Right lobe of liver (tissue), 6 donors: ENCODE measurements around the gene DRC1. TPM values are rescaled to one million over a fixed set of nuclear protein-coding genes. Genes with fewer than 3 reads are reported as not detected.
"Not testable (repeated sequence)": the region's sequence is repeated elsewhere in the genome, so short reads cannot be mapped to it uniquely, and the experiment has no call there.

Experiments used
- ATAC-seq, 4 donors: fragments of 200-7000 bp; cut with Tn5 transposase; one replicate each; pipeline ENCODE4 v1.9.1; 2020; ENCODE audit warnings: mild to moderate bottlenecking in 4 of 4, moderate library complexity in 4 of 4
- DNase-seq, 3 donors: peaks; one replicate each; pipeline ENCODE4 v3.0.0-alpha.2; 2020
- H3K27ac ChIP-seq, 3 donors: fragments of 200-600 bp; one replicate each; pipeline ENCODE4 v1.8.0; 2022
- H3K27me3 ChIP-seq, 2 donors: fragments of 200-600 bp; one replicate each; pipeline ENCODE4 v1.8.0; 2022
- H3K36me3 ChIP-seq, 4 donors: fragments of 200-600 bp; sonication (generic) in 1 of 4; one replicate each; pipeline versions ENCODE4 v1.5.1 to v1.8.0; 2017 to 2022; ENCODE audit warnings: control low read depth in 1 of 4
- H3K4me1 ChIP-seq, 4 donors: fragments of 200-600 bp; sonication (generic) in 1 of 4; one replicate each; pipeline versions ENCODE4 v1.5.1 to v1.8.0; 2017 to 2022; ENCODE audit warnings: control low read depth in 1 of 4
- H3K4me3 ChIP-seq, 3 donors: fragments of 200-600 bp; one replicate each; pipeline ENCODE4 v1.8.0; 2022
- H3K9me3 ChIP-seq, 4 donors: fragments of 200-600 bp; sonication (generic) in 1 of 4; one replicate each; pipeline versions ENCODE4 v1.5.1 to v1.8.0; 2017 to 2022; ENCODE audit warnings: control low read depth in 1 of 4
- POLR2A ChIP-seq: fragments of 450-650 bp; IDR thresholded peaks from one replicate; pipeline ENCODE4 v1.6.1; 2017; ENCODE audit warnings: antibody characterized with exemption, mild to moderate bottlenecking
- WGBS: methylation state at CpG from one replicate; pipeline ENCODE4 v1.1.6; 2018; ENCODE audit warnings: low coverage, low lambda C conversion rate; ENCODE audit not compliant: insufficient coverage; ENCODE audit errors: missing lambda C conversion rate; 5-methylcytosine and 5-hydroxymethylcytosine counted together
- intact Hi-C, 2 donors: fragments of 100-400 bp; cut with DNase I; formaldehyde crosslinking; loops; one replicate each; pipeline versions ENCODE4 v1.11.2 to v1.14.1; 2022
- long read RNA-seq: library from polyadenylated mRNA; unstranded; transcript quantifications from one replicate; pipeline ENCODE4 v2.0.0, GENCODE V29; 2019
- total RNA-seq, 6 experiments: library from RNA; depleted of rRNA in 2 of 6; stranded (reverse); fragments of >200 nt in 2 of 6; fragmentation: NEBNext Ultra II Directional in 3 of 6; extraction: Animal tissue kit (Norgen Biotek cat#: 25700) in 3 of 6; gene quantifications; one replicate each; pipeline versions ENCODE4 v1.1.0 to v1.2.4, GENCODE V29; 2016 to 2023
- TF ChIP-seq, protein P1 (sequence below), 4 donors: fragments of 200-600 bp in 3 of 4; fragments of 450-650 bp in 1 of 4; IDR thresholded peaks; one replicate each; pipeline versions ENCODE4 v1.5.1 to v1.8.0; 2016 to 2022; ENCODE audit warnings: antibody characterized with exemption in 4 of 4, mild to moderate bottlenecking in 2 of 4
- donor health status: DM: no; HTN: yes; CAD: no.
- donor health status: DM: no; HTN: no; CAD: no.
- donor health status: DM: no; HTN: no; CAD: no.
- donor health status: DM: no; HTN: yes; CAD: no.
- donor health status: DM: no; HTN: yes; CAD: no.

DRC1 gene
- total RNA-seq: under 1 TPM in 2 of 6 experiments, not detected in 4; 0.31 TPM
- long read RNA-seq: 0 reads

DNA sequence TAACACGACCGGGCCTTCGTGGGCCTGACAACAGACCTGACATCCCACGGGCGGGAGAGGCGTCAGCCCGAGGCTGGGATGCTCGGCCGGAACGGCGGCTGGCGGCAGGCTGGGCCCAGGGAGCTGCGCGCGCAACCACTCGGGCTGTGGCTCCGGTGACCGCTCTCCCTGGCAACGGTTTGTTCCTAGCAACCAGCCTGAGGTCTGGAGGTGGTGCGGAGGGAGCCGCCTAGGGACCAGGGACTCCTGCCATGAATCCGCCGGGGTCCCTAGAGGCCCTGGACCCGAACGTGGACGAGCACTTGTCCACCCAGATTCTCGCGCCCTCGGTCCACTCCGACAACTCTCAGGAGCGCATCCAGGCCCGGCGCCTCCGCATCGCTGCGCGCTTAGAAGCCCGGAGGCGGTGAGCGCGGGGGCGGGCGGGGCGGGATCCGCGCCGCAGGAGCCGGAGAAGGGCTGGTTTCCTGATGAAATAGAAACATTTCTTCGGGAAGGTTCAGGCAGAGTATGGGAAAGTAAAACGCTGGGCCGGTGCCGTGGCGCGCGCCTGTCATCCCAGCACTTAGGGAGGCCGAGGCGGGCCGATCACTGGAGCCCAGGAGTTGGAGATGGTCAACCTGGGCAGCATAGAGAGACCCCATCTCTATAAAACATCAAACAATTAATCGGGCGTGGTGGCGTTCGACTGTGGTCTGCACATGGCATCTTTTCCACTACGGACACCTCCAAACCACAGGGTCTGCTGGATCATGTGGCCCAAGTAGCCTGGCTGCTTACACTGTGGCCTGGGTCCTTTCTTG lies at the start of gene DRC1:
TSS of gene DRC1 (plus strand) at position 182 of the 803 bp plus-strand sequence. CDS start at position 252, 70 bp downstream.
- no peaks in the 10 kb centered on the region for H3K4me1 ChIP-seq
- no peaks in the 10 kb centered on the region for H3K27me3 ChIP-seq
- H3K36me3 ChIP-seq: no peaks in the 10 kb centered on the region
- H3K27ac ChIP-seq: no peak within 1 kb of the TSS
- TF ChIP-seq, protein P1, sequence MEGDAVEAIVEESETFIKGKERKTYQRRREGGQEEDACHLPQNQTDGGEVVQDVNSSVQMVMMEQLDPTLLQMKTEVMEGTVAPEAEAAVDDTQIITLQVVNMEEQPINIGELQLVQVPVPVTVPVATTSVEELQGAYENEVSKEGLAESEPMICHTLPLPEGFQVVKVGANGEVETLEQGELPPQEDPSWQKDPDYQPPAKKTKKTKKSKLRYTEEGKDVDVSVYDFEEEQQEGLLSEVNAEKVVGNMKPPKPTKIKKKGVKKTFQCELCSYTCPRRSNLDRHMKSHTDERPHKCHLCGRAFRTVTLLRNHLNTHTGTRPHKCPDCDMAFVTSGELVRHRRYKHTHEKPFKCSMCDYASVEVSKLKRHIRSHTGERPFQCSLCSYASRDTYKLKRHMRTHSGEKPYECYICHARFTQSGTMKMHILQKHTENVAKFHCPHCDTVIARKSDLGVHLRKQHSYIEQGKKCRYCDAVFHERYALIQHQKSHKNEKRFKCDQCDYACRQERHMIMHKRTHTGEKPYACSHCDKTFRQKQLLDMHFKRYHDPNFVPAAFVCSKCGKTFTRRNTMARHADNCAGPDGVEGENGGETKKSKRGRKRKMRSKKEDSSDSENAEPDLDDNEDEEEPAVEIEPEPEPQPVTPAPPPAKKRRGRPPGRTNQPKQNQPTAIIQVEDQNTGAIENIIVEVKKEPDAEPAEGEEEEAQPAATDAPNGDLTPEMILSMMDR (IDR thresholded peaks at IDR 0.05): no peak
- no peak for TF ChIP-seq POLR2A
- WGBS: 27% methylated on average over 32 of the region's 63 CpGs
- ATAC-seq (peak; percentile 58 to 82 (median 66)), DNase-seq (peak in 2 of 3 donors; percentile 61 to 67)
- no peak within 1 kb of the TSS for H3K4me3 ChIP-seq
- intact Hi-C loops: no loop called here
- no peaks in the 10 kb centered on the region for H3K9me3 ChIP-seq

DNA sequence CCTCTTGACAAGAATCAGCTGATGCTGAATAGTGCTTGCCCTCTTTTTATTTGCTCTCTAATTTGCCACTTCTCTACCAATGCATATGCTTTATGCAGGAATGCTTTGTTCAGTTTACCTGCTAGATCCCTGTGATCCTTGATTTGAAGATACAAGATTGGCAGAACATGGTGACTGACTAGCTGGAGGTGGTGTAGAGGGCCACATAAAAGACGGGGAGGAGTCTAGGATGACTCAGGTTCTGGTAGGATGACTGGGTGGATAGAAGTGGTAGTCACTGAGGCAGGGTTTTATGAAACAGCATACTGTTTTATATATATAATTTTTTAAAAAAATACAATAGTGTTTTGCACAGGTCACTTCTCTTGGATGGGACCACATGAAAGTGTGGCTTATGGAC lies 48.8 kb upstream of the DRC1 start:
- Histone ChIP-seq H3K4me3 (no peak overlapping the region), H3K27ac (no peak overlapping the region), H3K36me3 (no peaks in the 10 kb centered on the region), H3K9me3 (no peaks in the 10 kb centered on the region), H3K27me3 (no peaks in the 10 kb centered on the region), H3K4me1 (peaks cover 0 to 9% (median 4%) of the 10 kb centered on the region in 4 donors)
- no peak for TF ChIP-seq POLR2A
- TF ChIP-seq, protein P1 (IDR thresholded peaks at IDR 0.05): no peak
- 90% methylated on average over 1 of the region's 1 CpG for WGBS
- intact Hi-C loops: no loop called here
- ATAC-seq (peak in 1 of 4 donors; percentile 17), DNase-seq (no peak)

DNA sequence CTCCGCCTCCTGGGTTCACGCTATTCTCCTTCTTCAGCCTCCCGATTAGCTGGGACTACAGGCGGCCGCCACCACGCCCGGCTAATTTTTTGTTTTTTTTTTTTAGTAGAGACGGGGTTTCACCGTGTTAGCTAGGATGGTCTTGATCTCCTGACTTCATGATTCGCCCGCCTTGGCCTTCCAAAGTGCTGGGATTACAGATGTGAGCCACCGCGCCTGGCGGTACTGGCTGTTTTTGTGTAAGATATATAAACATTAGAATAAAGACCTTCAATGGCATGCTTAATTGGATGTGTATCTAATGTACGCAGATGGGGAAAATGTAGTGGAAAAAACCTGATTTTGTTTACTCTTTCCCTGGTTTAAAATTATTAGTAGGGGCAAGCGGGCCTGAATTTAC lies 47.3 kb upstream of the DRC1 start:
- H3K27ac ChIP-seq, intact Hi-C loops, DNase-seq, H3K36me3 ChIP-seq, ATAC-seq, H3K4me3 ChIP-seq, H3K4me1 ChIP-seq, H3K9me3 ChIP-seq, H3K27me3 ChIP-seq: not testable (repeated sequence)
- WGBS: 98% methylated on average over 14 of the region's 16 CpGs

DNA sequence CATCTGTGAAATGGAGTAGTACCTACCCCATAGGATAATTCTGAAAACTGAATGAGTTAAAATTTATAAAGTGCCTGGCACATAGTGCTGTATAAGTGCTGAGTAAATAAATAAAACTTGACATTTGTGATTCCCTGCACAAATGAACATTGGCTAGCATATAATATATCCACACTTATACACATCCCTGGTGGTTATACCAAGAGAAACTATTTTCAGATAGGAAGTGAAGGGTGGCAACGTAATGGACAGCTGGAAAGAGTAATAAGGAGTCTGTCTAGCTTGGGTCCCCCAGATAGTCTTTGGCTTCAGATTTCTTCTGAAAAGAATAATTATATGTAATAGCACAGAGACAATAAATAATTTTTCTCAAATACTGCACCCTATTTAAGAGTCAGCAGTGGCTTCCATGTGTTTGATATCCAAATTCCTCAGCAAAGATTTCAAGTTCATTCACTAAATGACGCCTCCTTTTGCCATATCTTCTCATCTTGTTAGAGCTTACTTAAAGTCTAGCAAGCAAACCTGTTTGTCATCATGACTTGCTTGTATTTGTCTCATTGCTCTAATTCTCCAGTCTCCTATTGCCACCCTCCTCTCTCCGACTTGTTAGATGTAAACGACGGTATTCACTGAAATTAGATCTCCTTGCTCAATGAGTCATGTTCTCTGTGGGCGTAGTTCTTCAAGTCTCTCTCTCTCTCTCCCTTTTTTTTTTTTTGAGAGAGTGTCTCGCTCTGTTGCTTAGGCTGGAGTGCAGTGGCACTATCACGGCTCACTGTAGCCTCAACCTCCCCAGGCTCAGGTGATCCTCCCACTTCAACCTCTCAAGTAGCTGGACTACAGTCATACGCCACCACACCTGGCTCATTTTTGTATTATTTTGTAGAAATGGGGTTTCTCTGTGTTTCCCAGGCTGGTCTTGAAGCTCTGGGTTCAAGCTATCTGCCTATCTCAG lies 46.4 kb upstream of the DRC1 start:
- H3K9me3 ChIP-seq: no peaks in the 10 kb centered on the region
- DNase-seq: no peak
- no peak for ATAC-seq
- TF ChIP-seq POLR2A: no peak
- TF ChIP-seq, protein P1 (IDR thresholded peaks at IDR 0.05): no peak
- no peak overlapping the region for H3K4me3 ChIP-seq
- no peak overlapping the region for H3K27ac ChIP-seq
- intact Hi-C loops: no loop called here
- H3K36me3 ChIP-seq: no peaks in the 10 kb centered on the region
- no peaks in the 10 kb centered on the region for H3K4me1 ChIP-seq
- WGBS: 90% methylated on average over 7 of the region's 9 CpGs
- no peaks in the 10 kb centered on the region for H3K27me3 ChIP-seq
